PC-3 (cell line): ENCODE data around the gene FAM120B.

Experiments
- EZH2 ChIP-seq: fragments of 300-600 bp; sonication (generic); IDR thresholded peaks from one replicate; pipeline ENCODE4 v1.6.1; 2017; ENCODE audit warnings: antibody characterized with exemption, mild to moderate bottlenecking, low read length; ENCODE audit not compliant: unreplicated experiment
- EZH2phosphoT487 ChIP-seq: fragments of 300-600 bp; sonication (generic); IDR thresholded peaks from 2 replicates; pipeline ENCODE4 v1.6.1; 2018; ENCODE audit warnings: mild to moderate bottlenecking, antibody characterized with exemption, low read length, borderline replicate concordance

GRCh38 chr6:170317718-170318117 is 11.2 kb downstream of the FAM120B start:
- TF ChIP-seq EZH2 = no peak
- no peak for TF ChIP-seq EZH2phosphoT487
